Neural crest cell (in vitro differentiated cells): ENCODE results near the gene NOS1AP. TPM values are rescaled to one million over a fixed set of nuclear protein-coding genes. Genes with fewer than 3 reads are reported as not detected.

Experiments
- DNase-seq: peaks from one replicate; pipeline ENCODE4 v3.0.0; 2021; ENCODE audit warnings: low read depth, mixed read lengths, low spot score
- H3K27ac Mint-ChIP-seq: one replicate; pipeline ENCODE4 v1.8.0; 2021; ENCODE audit warnings: mild to moderate bottlenecking, mixed read lengths; ENCODE audit not compliant: unreplicated experiment
- H3K27me3 Mint-ChIP-seq: 2 replicates; pipeline ENCODE4 v1.8.0; 2021; ENCODE audit warnings: low read depth, mild to moderate bottlenecking, mixed read lengths
- H3K36me3 Mint-ChIP-seq: 2 replicates; pipeline ENCODE4 v1.8.0; 2021; ENCODE audit warnings: low read depth, mild to moderate bottlenecking, mixed read lengths
- H3K4me1 Mint-ChIP-seq: 2 replicates; pipeline ENCODE4 v1.8.0; 2021; ENCODE audit warnings: mixed read lengths
- H3K4me3 Mint-ChIP-seq: one replicate; pipeline ENCODE4 v1.8.0; 2021; ENCODE audit warnings: mild to moderate bottlenecking, mixed read lengths
- H3K9me3 Mint-ChIP-seq: 2 replicates; pipeline ENCODE4 v1.8.0; 2021; ENCODE audit warnings: mixed read lengths
- total RNA-seq: library from RNA; stranded (reverse); gene quantifications from 2 replicates; pipeline ENCODE4 v1.2.1, GENCODE V29; 2021
- TF ChIP-seq, protein P1 (sequence below): fragments of 200-600 bp; sonication (generic); conservative IDR thresholded peaks from 2 replicates; pipeline ENCODE4 v1.5.0; 2021; ENCODE audit warnings: antibody characterized with exemption, mild to moderate bottlenecking

The NOS1AP gene
- total RNA-seq, 1 donor from 2014 or later: 7.0 TPM

DNA sequence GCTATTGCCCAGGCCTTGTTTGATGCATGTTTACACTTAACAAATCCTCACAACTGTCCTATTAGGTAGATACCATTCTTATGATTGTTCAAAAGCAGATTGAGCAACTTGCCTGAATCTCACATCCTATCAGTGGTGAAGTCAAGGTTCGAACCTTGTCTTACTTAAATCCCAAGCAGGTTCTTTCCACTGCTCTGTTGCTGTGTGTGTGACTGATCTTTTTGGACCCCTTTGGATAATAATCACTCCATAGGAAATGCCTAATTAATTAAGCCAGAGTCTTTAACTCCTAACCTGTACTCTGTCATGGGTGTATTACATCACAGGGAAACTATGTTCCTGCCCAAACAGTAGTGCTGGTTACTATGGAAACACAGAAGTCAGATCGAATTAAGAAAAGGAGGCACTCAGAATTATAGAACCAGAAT, 222.9 kb downstream of the NOS1AP start:
- H3K4me1 Mint-ChIP-seq: peaks cover 12% of the 10 kb centered on the region
- no peak for DNase-seq
- TF ChIP-seq, protein P1, sequence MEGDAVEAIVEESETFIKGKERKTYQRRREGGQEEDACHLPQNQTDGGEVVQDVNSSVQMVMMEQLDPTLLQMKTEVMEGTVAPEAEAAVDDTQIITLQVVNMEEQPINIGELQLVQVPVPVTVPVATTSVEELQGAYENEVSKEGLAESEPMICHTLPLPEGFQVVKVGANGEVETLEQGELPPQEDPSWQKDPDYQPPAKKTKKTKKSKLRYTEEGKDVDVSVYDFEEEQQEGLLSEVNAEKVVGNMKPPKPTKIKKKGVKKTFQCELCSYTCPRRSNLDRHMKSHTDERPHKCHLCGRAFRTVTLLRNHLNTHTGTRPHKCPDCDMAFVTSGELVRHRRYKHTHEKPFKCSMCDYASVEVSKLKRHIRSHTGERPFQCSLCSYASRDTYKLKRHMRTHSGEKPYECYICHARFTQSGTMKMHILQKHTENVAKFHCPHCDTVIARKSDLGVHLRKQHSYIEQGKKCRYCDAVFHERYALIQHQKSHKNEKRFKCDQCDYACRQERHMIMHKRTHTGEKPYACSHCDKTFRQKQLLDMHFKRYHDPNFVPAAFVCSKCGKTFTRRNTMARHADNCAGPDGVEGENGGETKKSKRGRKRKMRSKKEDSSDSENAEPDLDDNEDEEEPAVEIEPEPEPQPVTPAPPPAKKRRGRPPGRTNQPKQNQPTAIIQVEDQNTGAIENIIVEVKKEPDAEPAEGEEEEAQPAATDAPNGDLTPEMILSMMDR: no peak
- H3K27me3 Mint-ChIP-seq: no peaks in the 10 kb centered on the region
- peaks cover 2% of the 10 kb centered on the region for H3K36me3 Mint-ChIP-seq
- no peak overlapping the region for H3K4me3 Mint-ChIP-seq
- no peak overlapping the region for H3K27ac Mint-ChIP-seq
- no peaks in the 10 kb centered on the region for H3K9me3 Mint-ChIP-seq

DNA sequence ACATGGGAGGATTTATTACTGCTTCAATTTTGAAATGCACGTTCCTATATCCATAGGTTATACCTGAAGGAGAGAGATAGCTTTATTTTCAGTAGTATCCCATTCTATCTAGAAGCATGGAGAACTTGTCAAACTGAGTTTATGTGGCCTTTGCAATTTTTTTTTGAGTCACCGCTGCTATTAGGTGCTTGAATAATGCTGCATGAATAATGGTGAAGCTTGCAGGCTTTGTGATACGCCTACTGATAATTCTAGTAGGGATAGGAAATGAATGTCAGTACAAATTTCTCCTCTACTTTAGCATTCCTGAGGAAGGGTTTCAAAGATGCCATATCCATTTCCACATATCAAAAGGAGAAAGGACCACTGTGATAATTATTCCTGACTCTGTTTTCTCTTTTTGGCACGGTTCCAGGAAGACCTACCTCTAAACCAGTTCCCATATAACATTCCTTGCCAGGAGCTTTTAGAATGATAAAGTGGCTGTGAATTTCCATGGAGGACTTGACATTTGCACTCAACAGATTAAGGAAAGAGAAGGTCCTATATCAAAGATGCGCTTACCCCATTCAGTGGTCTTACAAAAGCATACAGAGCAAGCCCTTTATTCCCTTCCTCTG, 223.7 kb downstream of the NOS1AP start:
- H3K4me3 Mint-ChIP-seq: no peak overlapping the region
- H3K36me3 Mint-ChIP-seq: peaks cover 2% of the 10 kb centered on the region
- TF ChIP-seq, protein P1: no peak
- H3K4me1 Mint-ChIP-seq: peaks cover 12% of the 10 kb centered on the region
- no peak overlapping the region for H3K27ac Mint-ChIP-seq
- DNase-seq: no peak
- H3K9me3 Mint-ChIP-seq: no peaks in the 10 kb centered on the region
- H3K27me3 Mint-ChIP-seq: no peaks in the 10 kb centered on the region

DNA sequence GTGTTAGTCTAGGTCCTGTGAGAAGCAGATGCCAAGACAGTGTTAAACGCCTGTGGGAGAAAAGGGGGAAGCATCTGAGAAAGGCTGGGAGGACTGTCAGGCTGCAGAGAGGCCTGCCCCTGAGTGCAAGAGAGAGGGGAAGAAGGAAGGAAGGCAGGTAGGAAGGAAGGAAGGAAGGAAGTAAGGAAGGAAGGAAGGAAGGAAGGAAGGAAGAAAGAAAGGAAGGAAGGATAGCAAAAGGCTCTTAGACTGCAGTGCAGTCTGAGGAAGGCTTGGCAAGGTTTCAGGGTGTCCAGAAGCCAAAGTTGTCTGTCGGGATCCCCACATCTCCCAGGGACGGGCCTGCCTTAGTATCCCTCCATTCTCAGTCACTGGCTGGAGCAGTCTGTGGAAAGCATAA, 224.5 kb downstream of the NOS1AP start:
- no peaks in the 10 kb centered on the region for H3K27me3 Mint-ChIP-seq
- H3K4me3 Mint-ChIP-seq: no peak overlapping the region
- H3K9me3 Mint-ChIP-seq: no peaks in the 10 kb centered on the region
- H3K4me1 Mint-ChIP-seq: peaks cover 12% of the 10 kb centered on the region
- H3K36me3 Mint-ChIP-seq: peaks cover 2% of the 10 kb centered on the region
- TF ChIP-seq, protein P1: no peak
- H3K27ac Mint-ChIP-seq: no peak overlapping the region
- no peak for DNase-seq

DNA sequence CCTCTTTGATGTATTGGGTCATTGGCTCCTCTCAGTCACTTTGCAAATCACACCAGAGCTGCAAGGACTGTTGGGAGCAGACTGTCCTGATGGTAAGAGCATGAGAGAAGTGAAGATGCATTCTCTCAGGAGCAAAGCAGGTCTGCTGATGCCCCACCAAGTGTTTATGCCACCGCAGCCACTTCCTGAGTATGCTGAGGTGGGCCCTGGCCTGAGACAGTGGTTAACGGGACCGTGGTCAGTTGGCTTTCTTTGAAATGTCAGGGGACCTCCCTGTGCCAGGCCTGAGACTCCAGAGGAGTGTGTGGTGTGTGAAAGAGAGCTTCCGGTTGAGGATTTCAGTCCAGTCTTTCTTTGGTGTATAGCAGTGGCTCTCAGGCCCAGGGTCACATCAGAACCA, 227.7 kb downstream of the NOS1AP start:
- TF ChIP-seq, protein P1: no peak
- H3K27ac Mint-ChIP-seq: no peak overlapping the region
- H3K36me3 Mint-ChIP-seq: no peaks in the 10 kb centered on the region
- no peaks in the 10 kb centered on the region for H3K27me3 Mint-ChIP-seq
- DNase-seq: no peak
- H3K9me3 Mint-ChIP-seq: no peaks in the 10 kb centered on the region
- peaks cover 11% of the 10 kb centered on the region for H3K4me1 Mint-ChIP-seq
- no peak overlapping the region for H3K4me3 Mint-ChIP-seq

DNA sequence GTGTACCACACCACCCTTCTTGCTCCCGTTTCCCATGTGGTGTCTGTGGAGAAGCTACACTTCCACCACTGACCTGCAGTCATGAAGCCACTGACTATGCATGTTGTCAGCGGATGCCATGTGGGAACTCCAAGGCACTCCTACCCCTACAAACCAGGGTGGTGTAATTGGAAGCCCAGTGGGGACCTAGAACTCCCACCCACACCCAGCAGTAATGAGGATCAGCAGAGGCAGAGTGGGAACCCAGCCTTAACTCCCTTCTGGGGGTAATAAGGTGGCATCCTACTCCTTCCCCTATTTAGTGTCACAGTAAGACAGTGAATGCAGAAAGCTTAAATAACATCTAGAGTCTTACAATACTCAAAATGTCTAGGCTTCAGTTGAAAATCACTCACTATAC, 228.8 kb downstream of the NOS1AP start:
- no peaks in the 10 kb centered on the region for H3K9me3 Mint-ChIP-seq
- DNase-seq: no peak
- no peak overlapping the region for H3K4me3 Mint-ChIP-seq
- H3K36me3 Mint-ChIP-seq: no peaks in the 10 kb centered on the region
- TF ChIP-seq, protein P1: no peak
- H3K27me3 Mint-ChIP-seq: no peaks in the 10 kb centered on the region
- no peak overlapping the region for H3K27ac Mint-ChIP-seq
- H3K4me1 Mint-ChIP-seq: peaks cover 3% of the 10 kb centered on the region
